ENCODE results near the gene PRAC1. TPM values are rescaled to one million over a fixed set of nuclear protein-coding genes. Genes with fewer than 3 reads are reported as not detected.

PRAC1 gene
- not detected in 2 replicates for total RNA-seq

GRCh38 chr17:48722201-48722907 is at the start of gene PRAC1:
TSS of gene PRAC1 (minus strand) at chr17:48722518. CDS start at chr17:48722392, 126 bp downstream.

GRCh38 chr17:48728232-48729231 is 6.2 kb upstream of the PRAC1 start, which contains the start of gene HOXB13:
TSS of gene HOXB13 (minus strand) at chr17:48728750. CDS start at chr17:48728593, 157 bp downstream.

GRCh38 chr17:48722915-48723422 is 651 bp upstream of the PRAC1 start, which contains the start of gene PRAC2:
TSS of gene PRAC2 (plus strand) at chr17:48723185. CDS start at chr17:48724411, 1,226 bp downstream.

Other genes starting within 250 kb of the PRAC1 start
- not detected in 2 replicates for gene HOXB1, start 191.5 kb downstream of the PRAC1 start, total RNA-seq
- gene HOXB2, start 177.4 kb downstream of the PRAC1 start, total RNA-seq, result 25.6 and 51.0 TPM in 2 replicates
- gene HOXB4, start 144.2 kb downstream of the PRAC1 start, total RNA-seq, result 1.5 and 4.1 TPM in 2 replicates
- 16.0 and 39.2 TPM in 2 replicates for gene HOXB3, start 132.3 kb downstream of the PRAC1 start, total RNA-seq
- 1.3 and 3.4 TPM in 2 replicates for gene HOXB5, start 128.7 kb downstream of the PRAC1 start, total RNA-seq
- 14.5 and 29.4 TPM in 2 replicates for gene HOXB6, start 117.5 kb downstream of the PRAC1 start, total RNA-seq
- gene HOXB7, start 111.5 kb downstream of the PRAC1 start, total RNA-seq, result 12.1 and 14.7 TPM in 2 replicates
- 7.7 and 21.9 TPM in 2 replicates for gene HOXB8, start 107.2 kb downstream of the PRAC1 start, total RNA-seq
- 27.1 and 43.1 TPM in 2 replicates for gene HOXB9, start 96.2 kb downstream of the PRAC1 start, total RNA-seq
- not detected in 2 replicates for gene PRAC2, start 667 bp upstream of the PRAC1 start, total RNA-seq
- gene HOXB13, start 6.2 kb upstream of the PRAC1 start, total RNA-seq, result not detected in 2 replicates
- under 0.01 TPM in 1 of 2 replicates, not detected in the other for gene TTLL6, start 94.7 kb upstream of the PRAC1 start, total RNA-seq
- gene CALCOCO2, start 108.5 kb upstream of the PRAC1 start, total RNA-seq, result 14.5 and 15.6 TPM in 2 replicates
- gene ATP5MC1, start 170.3 kb upstream of the PRAC1 start, total RNA-seq, result 87.0 and 232 TPM in 2 replicates
- gene UBE2Z, start 185.9 kb upstream of the PRAC1 start, total RNA-seq, result 72.9 and 75.6 TPM in 2 replicates
- gene SNF8, start 222.3 kb upstream of the PRAC1 start, total RNA-seq, result 98.0 and 157 TPM in 2 replicates
- 0.13 TPM in 1 of 2 replicates, not detected in the other for gene GIP, start 246.1 kb upstream of the PRAC1 start, total RNA-seq

Data from mesangial cell (primary cell).